K562 (cell line): ENCODE data around the gene PDE11A.

Experiments used
- BHLHE40 ChIP-seq: IDR thresholded peaks from 2 replicates; pipeline ENCODE4 v1.6.1; 2011; ENCODE audit warnings: low read length, improper control_type of control experiment
- BRCA1 ChIP-seq, 2 experiments: fragments of 450-650 bp in 1 of 2; sonication (generic) in 1 of 2; formaldehyde crosslinking in 1 of 2; IDR thresholded peaks; 2 replicates each; pipeline versions ENCODE4 v1.5.0 to v1.6.1; 2017 to 2020; ENCODE audit warnings: mild to moderate bottlenecking in 1 of 2, missing genetic modification reagents in 1 of 2
- CGGBP1 ChIP-seq: fragments of 250-450 bp; sonication (Bioruptor Pico); IDR thresholded peaks from 2 replicates; pipeline ENCODE4 v1.9.0; 2021; ENCODE audit warnings: mild to moderate bottlenecking
- CHD1 ChIP-seq: fragments of 200-600 bp; sonication (generic); IDR thresholded peaks from one replicate; pipeline ENCODE4 v1.6.1; 2012; ENCODE audit warnings: mild to moderate bottlenecking, moderate library complexity, low read length, inconsistent platforms
- FOSL1 ChIP-seq: fragments of 200-800 bp; sonication (Bioruptor generic); conservative IDR thresholded peaks from 2 replicates; pipeline ENCODE4 v1.6.1; 2016; ENCODE audit warnings: missing genetic modification characterization, missing compliant biosample characterization
- HNRNPL ChIP-seq: fragments of 200-400 bp; formaldehyde crosslinking; IDR thresholded peaks from 2 replicates; pipeline ENCODE4 v1.6.1; 2017; ENCODE audit warnings: low read depth, mild to moderate bottlenecking, low read length
- KAT8 ChIP-seq: fragments of 450-650 bp; IDR thresholded peaks from 2 replicates; pipeline ENCODE4 v1.6.1; 2016; ENCODE audit warnings: low read depth, mild to moderate bottlenecking
- MEF2A ChIP-seq: IDR thresholded peaks from 2 replicates; pipeline ENCODE4 v1.6.1; 2011; ENCODE audit warnings: low read depth, mild to moderate bottlenecking, low read length, moderate library complexity; ENCODE audit not compliant: control insufficient read depth
- NCOR1 ChIP-seq: fragments of 450-650 bp; IDR thresholded peaks from 2 replicates; pipeline ENCODE4 v1.6.1; 2016; ENCODE audit warnings: mild to moderate bottlenecking, moderate library complexity
- SMAD3 ChIP-seq: fragments of 450-650 bp; formaldehyde crosslinking; conservative IDR thresholded peaks from 2 replicates; pipeline ENCODE4 v1.4.0; 2020; ENCODE audit warnings: mild to moderate bottlenecking
- U2AF2 ChIP-seq: fragments of 200-400 bp; formaldehyde crosslinking; optimal IDR thresholded peaks from 2 replicates; pipeline ENCODE3; 2017; ENCODE audit warnings: low read depth, mild to moderate bottlenecking, low read length
- ZHX1 ChIP-seq: fragments of 150-350 bp; conservative IDR thresholded peaks from 2 replicates; pipeline ENCODE4 v1.6.1; 2014; ENCODE audit warnings: low read length
- TF ChIP-seq, protein P1 (sequence below), 3 experiments: IDR thresholded peaks in 2 of 3; conservative IDR thresholded peaks in 1 of 3; 2 replicates each; pipeline ENCODE4 v1.5.1; 2011 to 2012; ENCODE audit warnings: low read length in 3 of 3, mild to moderate bottlenecking in 3 of 3, control low read depth in 2 of 3, improper control_type of control experiment in 1 of 3, inconsistent platforms in 1 of 3, low read depth in 1 of 3, mixed read lengths in 1 of 3, moderate library complexity in 1 of 3; ENCODE audit not compliant: insufficient read depth in 2 of 3

DNA sequence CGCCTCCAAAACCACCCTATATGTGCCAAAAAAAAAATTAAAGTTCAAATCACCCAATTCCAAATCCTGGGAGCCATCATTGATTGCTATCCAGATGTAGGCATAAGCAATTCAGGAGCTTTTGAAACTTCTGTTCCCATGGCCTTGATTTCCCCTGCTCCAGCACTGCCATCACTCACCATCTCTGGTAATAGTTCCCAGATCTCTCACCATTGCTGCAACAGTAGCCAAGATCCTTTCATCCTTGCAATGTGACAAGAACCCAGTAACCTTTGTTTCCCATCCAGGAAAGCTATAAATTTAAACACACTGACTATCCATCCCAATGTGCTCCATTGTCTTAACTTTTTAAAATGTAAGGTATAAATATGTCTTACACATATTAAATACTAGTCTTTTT, 155.4 kb downstream of the PDE11A start:
- TF ChIP-seq FOSL1 = no peak
- no peak for TF ChIP-seq U2AF2
- no peak for TF ChIP-seq MEF2A
- no peak for TF ChIP-seq CGGBP1 (CRISPR knock-in tag)
- no peak for TF ChIP-seq BRCA1 (IDR thresholded peaks at IDR 0.05)
- no peak for TF ChIP-seq BRCA1 (CRISPR knock-in tag; IDR thresholded peaks at IDR 0.05)
- no peak for TF ChIP-seq SMAD3 (CRISPR knock-in tag)
- TF ChIP-seq, protein P1, sequence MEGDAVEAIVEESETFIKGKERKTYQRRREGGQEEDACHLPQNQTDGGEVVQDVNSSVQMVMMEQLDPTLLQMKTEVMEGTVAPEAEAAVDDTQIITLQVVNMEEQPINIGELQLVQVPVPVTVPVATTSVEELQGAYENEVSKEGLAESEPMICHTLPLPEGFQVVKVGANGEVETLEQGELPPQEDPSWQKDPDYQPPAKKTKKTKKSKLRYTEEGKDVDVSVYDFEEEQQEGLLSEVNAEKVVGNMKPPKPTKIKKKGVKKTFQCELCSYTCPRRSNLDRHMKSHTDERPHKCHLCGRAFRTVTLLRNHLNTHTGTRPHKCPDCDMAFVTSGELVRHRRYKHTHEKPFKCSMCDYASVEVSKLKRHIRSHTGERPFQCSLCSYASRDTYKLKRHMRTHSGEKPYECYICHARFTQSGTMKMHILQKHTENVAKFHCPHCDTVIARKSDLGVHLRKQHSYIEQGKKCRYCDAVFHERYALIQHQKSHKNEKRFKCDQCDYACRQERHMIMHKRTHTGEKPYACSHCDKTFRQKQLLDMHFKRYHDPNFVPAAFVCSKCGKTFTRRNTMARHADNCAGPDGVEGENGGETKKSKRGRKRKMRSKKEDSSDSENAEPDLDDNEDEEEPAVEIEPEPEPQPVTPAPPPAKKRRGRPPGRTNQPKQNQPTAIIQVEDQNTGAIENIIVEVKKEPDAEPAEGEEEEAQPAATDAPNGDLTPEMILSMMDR (IDR thresholded peaks at IDR 0.05 in 2 of 3, conservative IDR thresholded peaks at IDR 0.05 in 1 of 3; ENCODE audit: insufficient read depth in 2 of 3, low read depth in 1 of 3, low read length in 3 of 3) = no peak
- no peak for TF ChIP-seq KAT8
- no peak for TF ChIP-seq NCOR1
- no peak for TF ChIP-seq BHLHE40
- no peak for TF ChIP-seq ZHX1
- TF ChIP-seq HNRNPL = no peak
- no peak for TF ChIP-seq CHD1
